MCF 10A (cell line): ENCODE measurements around the gene ZGPAT. TPM values are rescaled to one million over a fixed set of nuclear protein-coding genes. Genes with fewer than 3 reads are reported as not detected.

Experiments used
- BruUV-seq: library from RNA; stranded (reverse); fragments of 400-500 nt; replicated peaks from 2 replicates; lab custom pipeline; 2021; lab: Mats Ljungman, UMichigan
- CTCF ChIA-PET: fragments of 300-600 bp; sonication (Branson Sonifier 250); formaldehyde crosslinking; extraction: SDS; loops from one replicate; lab custom pipeline; 2021; ENCODE audit warnings: antibody characterized with exemption, inconsistent platforms; lab: Yijun Ruan, JAX
- POLR2A ChIA-PET: fragments of 300-600, 350-650 bp; sonication (Branson Sonifier 250); formaldehyde crosslinking; extraction: SDS; loops from one replicate; lab custom pipeline; 2020; ENCODE audit warnings: antibody characterized with exemption, inconsistent platforms; lab: Yijun Ruan, JAX
- DNase-seq: peaks from one replicate; pipeline ENCODE4 v3.0.0-alpha.2; 2018; ENCODE audit not compliant: unreplicated experiment
- H3K27ac Mint-ChIP-seq: one replicate; pipeline ENCODE4 v1.8.0; 2022; ENCODE audit warnings: mild to moderate bottlenecking, low read depth, mixed read lengths; ENCODE audit not compliant: unreplicated experiment
- H3K27me3 Mint-ChIP-seq: one replicate; pipeline ENCODE4 v1.8.0; 2022; ENCODE audit warnings: mixed read lengths; ENCODE audit not compliant: insufficient read depth, unreplicated experiment
- H3K36me3 Mint-ChIP-seq: one replicate; pipeline ENCODE4 v1.8.0; 2022; ENCODE audit warnings: mild to moderate bottlenecking, moderate library complexity, mixed read lengths; ENCODE audit not compliant: insufficient read depth, unreplicated experiment
- H3K4me1 Mint-ChIP-seq: one replicate; pipeline ENCODE4 v1.8.0; 2022; ENCODE audit warnings: mixed read lengths; ENCODE audit not compliant: insufficient read depth, unreplicated experiment
- H3K4me3 Mint-ChIP-seq: one replicate; pipeline ENCODE4 v1.8.0; 2022; ENCODE audit warnings: mild to moderate bottlenecking, moderate library complexity, mixed read lengths; ENCODE audit not compliant: unreplicated experiment
- H3K9me3 Mint-ChIP-seq: one replicate; pipeline ENCODE4 v1.8.0; 2022; ENCODE audit warnings: mixed read lengths; ENCODE audit not compliant: unreplicated experiment
- CTCF ChIP-seq: fragments of 200-600 bp; IDR thresholded peaks from one replicate; pipeline ENCODE4 v1.8.0; 2022; ENCODE audit warnings: antibody characterized with exemption, mild to moderate bottlenecking; ENCODE audit not compliant: unreplicated experiment
- intact Hi-C: fragments of 100-400 bp; cut with micrococcal nuclease; formaldehyde crosslinking; loops from 2 replicates; pipeline ENCODE4 v1.14.1; 2022
- total RNA-seq: library from RNA; stranded (reverse); gene quantifications from 2 replicates; pipeline ENCODE4 v1.2.3, GENCODE V29; 2022

The ZGPAT gene
- total RNA-seq, 1 experiment from 2014 or later, result 19.5 TPM

- intact Hi-C loops, result no loop called here
- H3K4me1 Mint-ChIP-seq, result no peaks in the 10 kb centered on the region
- no peak for TF ChIP-seq CTCF
- no peaks in the 10 kb centered on the region for H3K27me3 Mint-ChIP-seq
- no peak overlapping the region for H3K27ac Mint-ChIP-seq
- no peaks in the 10 kb centered on the region for H3K36me3 Mint-ChIP-seq
- H3K9me3 Mint-ChIP-seq, result no peaks in the 10 kb centered on the region
- DNase-seq, result no peak
- no TSS peak for BruUV-seq
- no peak overlapping the region for H3K4me3 Mint-ChIP-seq
- POLR2A ChIA-PET, result interaction anchor here (0.6 to 0.8 kb wide), 3 partner anchors 97 to 352 kb away, joined by 3 read pairs; partner anchors contain the start of gene TPD52L2
- CTCF ChIA-PET, result interaction anchor here (0.6 to 2.9 kb wide), 2 partner anchors 18 to 216 kb away, joined by 3 to 9 read pairs; no protein-coding TSS in a partner anchor
These were observed 60.0 kb downstream of the ZGPAT start for GRCh38 chr20:63767886-63768285.

GRCh38 chr20:63768591-63769515 lies 61.0 kb downstream of the ZGPAT start:
- POLR2A ChIA-PET, result interaction anchor here (0.5 to 0.6 kb wide), 3 partner anchors 96 to 299 kb away, joined by 3 read pairs; partner anchors contain the start of gene TPD52L2
- BruUV-seq, result no TSS peak
- TF ChIP-seq CTCF, result no peak
- Mint-ChIP-seq H3K27ac (no peak overlapping the region), H3K4me3 (no peak overlapping the region), H3K9me3 (no peaks in the 10 kb centered on the region), H3K36me3 (no peaks in the 10 kb centered on the region), H3K27me3 (no peaks in the 10 kb centered on the region), H3K4me1 (no peaks in the 10 kb centered on the region)
- no peak for DNase-seq
- intact Hi-C loops, result no loop called here
- CTCF ChIA-PET, result interaction anchor here (0.5 to 2.9 kb wide), 5 partner anchors 15 to 214 kb away, joined by 3 to 9 read pairs (median 5); no protein-coding TSS in a partner anchor

GRCh38 chr20:63769891-63770474 lies 62.1 kb downstream of the ZGPAT start:
- H3K36me3 Mint-ChIP-seq, result no peaks in the 10 kb centered on the region
- no peak for DNase-seq
- no peaks in the 10 kb centered on the region for H3K9me3 Mint-ChIP-seq
- intact Hi-C loops, result no loop called here
- BruUV-seq, result no TSS peak
- ChIA-PET CTCF (interaction anchor here (1.6 to 2.9 kb wide), 2 partner anchors 14 to 16 kb away, joined by 6 to 9 read pairs; no protein-coding TSS in a partner anchor), POLR2A (interaction anchor here (0.6 kb wide), 1 partner anchor 300 kb away, joined by 3 read pairs; no protein-coding TSS in a partner anchor)
- no peak for TF ChIP-seq CTCF
- no peak overlapping the region for H3K4me3 Mint-ChIP-seq
- H3K27me3 Mint-ChIP-seq, result no peaks in the 10 kb centered on the region
- H3K4me1 Mint-ChIP-seq, result no peaks in the 10 kb centered on the region
- H3K27ac Mint-ChIP-seq, result no peak overlapping the region
